ENCODE data around the gene CIITA. TPM values are rescaled to one million over a fixed set of nuclear protein-coding genes. Genes with fewer than 3 reads are reported as not detected.

The CIITA gene
- total RNA-seq, 1 donor from 2014 or later = 0.04 TPM

DNA sequence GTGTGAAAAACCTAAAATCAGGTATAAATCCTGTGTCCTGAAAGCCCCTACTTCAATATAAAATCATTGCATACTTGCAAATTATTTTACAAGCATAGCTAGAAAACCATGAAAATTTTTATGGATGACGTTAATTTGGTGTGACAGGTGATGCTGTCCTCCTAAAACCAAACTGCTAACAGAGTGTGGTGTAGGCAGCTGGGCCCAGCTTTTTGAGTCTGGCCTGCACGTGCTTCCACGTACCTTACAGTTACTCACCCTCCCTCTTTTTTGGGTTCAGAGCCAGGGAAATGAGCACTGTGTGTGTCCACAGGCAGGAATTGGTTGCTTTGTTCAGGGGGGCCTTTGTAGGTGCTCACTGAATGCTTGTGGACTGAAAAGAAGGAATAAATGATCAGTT lies 103.8 kb downstream of the CIITA start:
- Histone ChIP-seq H3K36me3 (ENCODE audit: control insufficient read depth, insufficient read depth, low read length) (peaks cover 1% of the 10 kb centered on the region), H3K27me3 (ENCODE audit: control insufficient read depth, insufficient read depth, low read length) (no peaks in the 10 kb centered on the region), H3K4me3 (ENCODE audit: low read depth, low read length) (no peak overlapping the region)
- TF ChIP-seq, protein P1, sequence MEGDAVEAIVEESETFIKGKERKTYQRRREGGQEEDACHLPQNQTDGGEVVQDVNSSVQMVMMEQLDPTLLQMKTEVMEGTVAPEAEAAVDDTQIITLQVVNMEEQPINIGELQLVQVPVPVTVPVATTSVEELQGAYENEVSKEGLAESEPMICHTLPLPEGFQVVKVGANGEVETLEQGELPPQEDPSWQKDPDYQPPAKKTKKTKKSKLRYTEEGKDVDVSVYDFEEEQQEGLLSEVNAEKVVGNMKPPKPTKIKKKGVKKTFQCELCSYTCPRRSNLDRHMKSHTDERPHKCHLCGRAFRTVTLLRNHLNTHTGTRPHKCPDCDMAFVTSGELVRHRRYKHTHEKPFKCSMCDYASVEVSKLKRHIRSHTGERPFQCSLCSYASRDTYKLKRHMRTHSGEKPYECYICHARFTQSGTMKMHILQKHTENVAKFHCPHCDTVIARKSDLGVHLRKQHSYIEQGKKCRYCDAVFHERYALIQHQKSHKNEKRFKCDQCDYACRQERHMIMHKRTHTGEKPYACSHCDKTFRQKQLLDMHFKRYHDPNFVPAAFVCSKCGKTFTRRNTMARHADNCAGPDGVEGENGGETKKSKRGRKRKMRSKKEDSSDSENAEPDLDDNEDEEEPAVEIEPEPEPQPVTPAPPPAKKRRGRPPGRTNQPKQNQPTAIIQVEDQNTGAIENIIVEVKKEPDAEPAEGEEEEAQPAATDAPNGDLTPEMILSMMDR (IDR thresholded peaks at IDR 0.05; ENCODE audit: insufficient read depth, low read length, poor library complexity, severe bottlenecking) = no peak
- no peak for DNase-seq (ENCODE audit: low read depth)

DNA sequence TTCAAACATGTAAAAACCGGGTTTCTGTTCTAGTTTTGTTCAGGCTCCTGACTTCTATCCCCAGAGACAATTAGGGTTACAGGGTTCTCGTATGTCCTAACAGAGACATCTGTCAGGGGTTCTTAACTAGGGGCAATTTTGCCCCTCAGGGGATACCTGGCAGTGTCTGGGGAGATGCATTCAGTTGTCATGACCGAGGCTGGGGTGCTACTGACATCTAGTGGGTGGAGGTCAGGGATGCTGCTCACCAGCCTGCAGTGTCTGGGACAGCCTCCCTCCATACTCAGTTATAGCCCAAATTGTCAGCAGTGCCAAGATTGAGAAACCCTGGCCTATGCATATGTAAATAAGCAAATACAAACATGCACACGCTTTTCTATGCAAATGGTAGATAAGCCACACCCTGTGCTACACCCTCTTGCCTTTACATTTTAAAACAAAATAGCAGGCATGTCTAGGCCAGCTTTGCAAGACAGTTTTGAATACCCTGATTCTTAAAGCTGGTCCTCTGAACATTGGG lies 104.8 kb downstream of the CIITA start:
- H3K36me3 ChIP-seq (ENCODE audit: control insufficient read depth, insufficient read depth, low read length) = peaks cover 1% of the 10 kb centered on the region
- TF ChIP-seq, protein P1 (IDR thresholded peaks at IDR 0.05; ENCODE audit: insufficient read depth, low read length, poor library complexity, severe bottlenecking) = peak; percentile 38
- no peak overlapping the region for H3K4me3 ChIP-seq (ENCODE audit: low read depth, low read length)
- no peak for DNase-seq (ENCODE audit: low read depth)
- H3K27me3 ChIP-seq (ENCODE audit: control insufficient read depth, insufficient read depth, low read length) = no peaks in the 10 kb centered on the region

DNA sequence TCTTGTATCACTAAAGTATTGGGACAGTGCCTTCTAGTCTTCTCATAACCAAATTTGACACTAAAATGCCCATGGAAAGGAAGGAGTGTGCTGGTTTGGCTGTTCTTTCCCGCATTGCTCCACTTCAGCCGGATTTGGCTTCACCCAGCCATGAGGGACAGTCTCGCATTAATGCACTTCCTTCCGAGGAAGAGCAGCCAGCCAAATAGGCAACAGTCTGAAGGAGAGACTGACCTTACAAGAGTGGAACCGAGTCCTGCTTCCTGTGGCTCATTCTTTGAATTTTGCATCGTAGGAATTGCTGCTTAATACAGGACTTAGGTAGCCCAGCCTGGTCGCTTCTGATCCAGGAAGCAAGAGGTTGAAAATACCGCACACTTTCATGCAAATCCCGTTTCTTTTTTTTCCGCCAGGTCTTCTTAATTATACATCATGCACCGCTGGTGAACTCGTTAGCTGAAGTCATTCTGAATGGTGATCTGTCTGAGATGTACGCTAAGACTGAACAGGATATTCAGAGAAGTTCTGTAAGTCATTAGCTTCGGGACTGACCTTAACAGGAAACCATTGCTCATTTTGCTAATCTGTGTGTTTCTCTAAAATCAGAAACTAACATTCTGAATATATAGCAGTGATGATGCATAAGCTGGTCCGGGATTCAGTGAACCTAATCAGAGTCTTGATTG lies 105.6 kb downstream of the CIITA start:
- TF ChIP-seq, protein P1 (IDR thresholded peaks at IDR 0.05; ENCODE audit: insufficient read depth, low read length, poor library complexity, severe bottlenecking) = no peak
- no peak for DNase-seq (ENCODE audit: low read depth)
- no peaks in the 10 kb centered on the region for H3K27me3 ChIP-seq (ENCODE audit: control insufficient read depth, insufficient read depth, low read length)
- no peaks in the 10 kb centered on the region for H3K36me3 ChIP-seq (ENCODE audit: control insufficient read depth, insufficient read depth, low read length)
- H3K4me3 ChIP-seq (ENCODE audit: low read depth, low read length) = no peak overlapping the region

DNA sequence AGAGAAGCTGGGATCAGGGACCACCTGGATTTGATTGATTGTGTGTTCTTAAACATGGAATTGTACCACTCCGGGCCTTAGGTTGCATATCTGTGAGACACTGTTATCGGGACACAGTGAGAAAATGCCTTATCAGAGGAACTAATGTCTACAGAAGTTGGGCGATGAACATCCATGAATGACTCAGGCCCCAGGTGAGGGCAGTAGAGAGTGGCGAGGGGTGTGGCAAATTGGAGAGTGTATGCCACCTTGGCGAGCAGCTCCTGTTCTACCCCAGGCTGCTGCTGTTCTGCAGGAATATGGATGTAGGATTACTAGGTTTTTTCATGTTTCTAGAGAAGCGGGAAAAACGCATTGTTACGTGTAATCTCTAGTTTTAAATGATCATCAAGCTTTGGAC lies 106.2 kb downstream of the CIITA start:
- DNase-seq (ENCODE audit: low read depth) = no peak
- Histone ChIP-seq H3K4me3 (ENCODE audit: low read depth, low read length) (no peak overlapping the region), H3K36me3 (ENCODE audit: control insufficient read depth, insufficient read depth, low read length) (no peaks in the 10 kb centered on the region), H3K27me3 (ENCODE audit: control insufficient read depth, insufficient read depth, low read length) (no peaks in the 10 kb centered on the region)
- TF ChIP-seq, protein P1 (IDR thresholded peaks at IDR 0.05; ENCODE audit: insufficient read depth, low read length, poor library complexity, severe bottlenecking) = peak; percentile 21

DNA sequence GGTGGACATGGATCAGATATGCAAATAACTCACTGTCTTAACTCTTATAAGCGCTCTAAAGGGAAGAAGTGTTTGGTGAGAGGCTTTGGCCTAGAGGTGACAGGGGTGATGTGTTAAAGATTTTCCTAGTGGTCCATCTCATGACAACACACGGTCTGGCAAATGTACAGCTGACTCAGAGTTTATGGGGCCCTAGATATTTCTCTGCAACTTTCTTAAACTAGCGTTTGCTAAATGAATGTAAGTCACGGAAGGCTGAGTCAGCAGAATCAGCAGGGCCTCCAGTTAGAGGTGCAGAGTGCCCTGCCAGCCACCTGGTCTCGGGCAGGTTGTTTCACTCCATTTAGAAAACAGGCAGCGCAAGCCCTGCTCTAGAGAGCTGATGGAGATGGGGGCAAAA lies 107.5 kb downstream of the CIITA start:
- Histone ChIP-seq H3K36me3 (ENCODE audit: control insufficient read depth, insufficient read depth, low read length) (no peaks in the 10 kb centered on the region), H3K4me3 (ENCODE audit: low read depth, low read length) (no peak overlapping the region), H3K27me3 (ENCODE audit: control insufficient read depth, insufficient read depth, low read length) (no peaks in the 10 kb centered on the region)
- TF ChIP-seq, protein P1 (IDR thresholded peaks at IDR 0.05; ENCODE audit: insufficient read depth, low read length, poor library complexity, severe bottlenecking) = no peak
- DNase-seq (ENCODE audit: low read depth) = no peak

Other genes starting within 250 kb of the CIITA start
- 0.04 and 0.27 TPM in 2 replicates for gene TEKT5, start 182.3 kb upstream of the CIITA start, total RNA-seq
- gene NUBP1, start 133.4 kb upstream of the CIITA start, total RNA-seq = 26.0 and 27.6 TPM in 2 replicates
- 0.21 and 0.62 TPM in 2 replicates for gene TVP23A, start 58.4 kb upstream of the CIITA start, total RNA-seq
- gene DEXI, start 65.3 kb downstream of the CIITA start, total RNA-seq = 60.1 and 62.5 TPM in 2 replicates
- 19.8 and 20.9 TPM in 2 replicates for gene CLEC16A, start 67.4 kb downstream of the CIITA start, total RNA-seq

Data from kidney epithelial cell (primary cell).